ENCODE data around the gene OR8K5.
"Not testable (repeated sequence)": the region's sequence is repeated elsewhere in the genome, so short reads cannot be mapped to it uniquely, and the experiment has no call there.

The OR8K5 gene

GRCh38 chr11:56151376-56151775 is 8.7 kb downstream of the OR8K5 start:
- Histone ChIP-seq H3K4me1 (ENCODE audit: insufficient read depth, poor library complexity, severe bottlenecking) (no peaks in the 10 kb centered on the region), H3K9me3 (ENCODE audit: severe bottlenecking) (no peaks in the 10 kb centered on the region), H3K4me3 (ENCODE audit: severe bottlenecking) (no peak overlapping the region), H3K36me3 (ENCODE audit: low read depth) (no peaks in the 10 kb centered on the region), H3K27ac (ENCODE audit: poor library complexity, severe bottlenecking) (no peak overlapping the region), H3K27me3 (ENCODE audit: insufficient read depth, poor library complexity, severe bottlenecking) (no peaks in the 10 kb centered on the region)
- TF ChIP-seq, protein P1, sequence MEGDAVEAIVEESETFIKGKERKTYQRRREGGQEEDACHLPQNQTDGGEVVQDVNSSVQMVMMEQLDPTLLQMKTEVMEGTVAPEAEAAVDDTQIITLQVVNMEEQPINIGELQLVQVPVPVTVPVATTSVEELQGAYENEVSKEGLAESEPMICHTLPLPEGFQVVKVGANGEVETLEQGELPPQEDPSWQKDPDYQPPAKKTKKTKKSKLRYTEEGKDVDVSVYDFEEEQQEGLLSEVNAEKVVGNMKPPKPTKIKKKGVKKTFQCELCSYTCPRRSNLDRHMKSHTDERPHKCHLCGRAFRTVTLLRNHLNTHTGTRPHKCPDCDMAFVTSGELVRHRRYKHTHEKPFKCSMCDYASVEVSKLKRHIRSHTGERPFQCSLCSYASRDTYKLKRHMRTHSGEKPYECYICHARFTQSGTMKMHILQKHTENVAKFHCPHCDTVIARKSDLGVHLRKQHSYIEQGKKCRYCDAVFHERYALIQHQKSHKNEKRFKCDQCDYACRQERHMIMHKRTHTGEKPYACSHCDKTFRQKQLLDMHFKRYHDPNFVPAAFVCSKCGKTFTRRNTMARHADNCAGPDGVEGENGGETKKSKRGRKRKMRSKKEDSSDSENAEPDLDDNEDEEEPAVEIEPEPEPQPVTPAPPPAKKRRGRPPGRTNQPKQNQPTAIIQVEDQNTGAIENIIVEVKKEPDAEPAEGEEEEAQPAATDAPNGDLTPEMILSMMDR (IDR thresholded peaks at IDR 0.05; ENCODE audit: poor library complexity, severe bottlenecking), result no peak
- ATAC-seq (ENCODE audit: low read depth) (no peak), DNase-seq (ENCODE audit: low spot score) (no peak)

DNA sequence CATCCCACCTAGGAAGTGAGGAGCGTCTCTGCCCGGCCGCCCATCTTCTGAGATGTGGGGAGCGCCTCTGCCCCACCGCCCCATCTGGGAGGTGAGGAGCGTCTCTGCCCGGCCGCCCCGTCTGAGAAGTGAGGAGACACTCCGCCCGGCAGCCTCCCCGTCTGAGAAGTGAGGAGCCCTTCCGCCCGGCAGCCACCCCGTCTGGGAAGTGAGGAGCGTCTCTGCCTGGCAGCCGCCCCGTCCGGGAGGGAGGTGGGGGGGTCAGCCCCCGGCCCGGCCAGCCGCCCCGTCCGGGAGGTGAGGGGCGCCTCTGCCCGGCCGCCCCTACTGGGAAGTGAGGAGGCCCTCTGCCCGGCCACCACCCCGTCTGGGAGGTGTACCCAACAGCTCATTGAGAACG is 16.4 kb downstream of the OR8K5 start:
- ATAC-seq (ENCODE audit: low read depth); H3K4me1 ChIP-seq (ENCODE audit: insufficient read depth, poor library complexity, severe bottlenecking); H3K4me3 ChIP-seq (ENCODE audit: severe bottlenecking); H3K9me3 ChIP-seq (ENCODE audit: severe bottlenecking); DNase-seq (ENCODE audit: low spot score); H3K27ac ChIP-seq (ENCODE audit: poor library complexity, severe bottlenecking); H3K36me3 ChIP-seq (ENCODE audit: low read depth); H3K27me3 ChIP-seq (ENCODE audit: insufficient read depth, poor library complexity, severe bottlenecking): not testable (repeated sequence)

GRCh38 chr11:56140151-56140661 is 19.9 kb downstream of the OR8K5 start, which contains the start of gene OR8J3:
TSS of gene OR8J3 (minus strand) at chr11:56140201. CDS start at chr11:56137718, 2,483 bp downstream.
- ATAC-seq (ENCODE audit: low read depth), result no peak
- Histone ChIP-seq H3K36me3 (ENCODE audit: low read depth) (no peaks in the 10 kb centered on the region), H3K9me3 (ENCODE audit: severe bottlenecking) (no peaks in the 10 kb centered on the region), H3K4me3 (ENCODE audit: severe bottlenecking) (no peak within 1 kb of the TSS), H3K27me3 (ENCODE audit: insufficient read depth, poor library complexity, severe bottlenecking) (no peaks in the 10 kb centered on the region), H3K27ac (ENCODE audit: poor library complexity, severe bottlenecking) (no peak within 1 kb of the TSS), H3K4me1 (ENCODE audit: insufficient read depth, poor library complexity, severe bottlenecking) (no peaks in the 10 kb centered on the region)
- TF ChIP-seq, protein P1 (IDR thresholded peaks at IDR 0.05; ENCODE audit: poor library complexity, severe bottlenecking), result no peak
- DNase-seq (ENCODE audit: low spot score), result no peak

DNA sequence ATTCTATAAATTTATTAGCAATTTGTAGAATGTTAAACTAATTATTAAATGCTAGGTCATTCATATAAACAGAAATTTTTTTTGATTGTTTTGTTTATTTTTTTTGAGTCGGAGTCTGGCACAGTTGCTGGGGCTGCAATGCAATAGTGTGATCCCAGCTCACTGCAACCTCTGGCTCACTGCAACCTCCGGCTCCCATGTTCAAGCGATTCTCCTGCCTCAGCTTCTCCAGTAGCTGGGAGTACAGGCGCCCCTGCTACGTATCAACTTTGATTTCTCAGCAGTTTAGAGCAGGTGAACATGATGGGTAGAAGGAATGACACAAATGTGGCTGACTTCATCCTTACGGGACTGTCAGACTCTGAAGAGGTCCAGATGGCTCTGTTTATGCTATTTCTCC is 38.0 kb downstream of the OR8K5 start, which contains the start of gene OR8H3:
TSS of gene OR8H3 (plus strand) at position 301 of the 400 bp plus-strand sequence. CDS start at position 301, 0 bp downstream.
- Histone ChIP-seq H3K27ac (ENCODE audit: poor library complexity, severe bottlenecking) (no peak within 1 kb of the TSS), H3K36me3 (ENCODE audit: low read depth) (no peaks in the 10 kb centered on the region), H3K27me3 (ENCODE audit: insufficient read depth, poor library complexity, severe bottlenecking) (no peaks in the 10 kb centered on the region), H3K9me3 (ENCODE audit: severe bottlenecking) (no peaks in the 10 kb centered on the region), H3K4me3 (ENCODE audit: severe bottlenecking) (no peak within 1 kb of the TSS), H3K4me1 (ENCODE audit: insufficient read depth, poor library complexity, severe bottlenecking) (no peaks in the 10 kb centered on the region)
- DNase-seq (ENCODE audit: low spot score), result no peak
- ATAC-seq (ENCODE audit: low read depth), result no peak
- TF ChIP-seq, protein P1 (IDR thresholded peaks at IDR 0.05; ENCODE audit: poor library complexity, severe bottlenecking), result no peak
